Inflammatory macrophage (primary cell): ENCODE data around the gene RYR2.

Experiments used
- DNase-seq, 2 donors: peaks; one replicate each; pipeline ENCODE4 v3.0.0-alpha.2; 2020 to 2022

Gene RYR2

DNA sequence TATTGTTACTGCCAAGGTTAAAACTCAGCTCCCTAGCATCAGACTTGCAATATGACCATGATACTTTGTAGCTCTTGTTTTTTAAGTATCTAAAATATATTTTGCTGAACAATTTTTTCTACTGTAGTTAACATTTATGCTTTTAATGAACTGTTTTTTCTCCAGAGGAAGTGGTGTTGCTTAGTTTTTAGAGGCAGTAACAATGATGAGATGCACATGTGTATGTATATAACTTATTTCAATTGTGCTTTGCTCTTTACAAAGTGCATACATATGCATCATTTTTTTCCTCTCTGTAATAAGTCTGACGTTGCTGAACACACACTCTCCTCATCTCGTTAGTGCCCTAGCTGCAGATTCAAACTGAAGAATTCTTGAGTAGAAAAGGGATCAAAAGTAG lies 430.0 kb downstream of the RYR2 start:
- DNase-seq, result no peak

DNA sequence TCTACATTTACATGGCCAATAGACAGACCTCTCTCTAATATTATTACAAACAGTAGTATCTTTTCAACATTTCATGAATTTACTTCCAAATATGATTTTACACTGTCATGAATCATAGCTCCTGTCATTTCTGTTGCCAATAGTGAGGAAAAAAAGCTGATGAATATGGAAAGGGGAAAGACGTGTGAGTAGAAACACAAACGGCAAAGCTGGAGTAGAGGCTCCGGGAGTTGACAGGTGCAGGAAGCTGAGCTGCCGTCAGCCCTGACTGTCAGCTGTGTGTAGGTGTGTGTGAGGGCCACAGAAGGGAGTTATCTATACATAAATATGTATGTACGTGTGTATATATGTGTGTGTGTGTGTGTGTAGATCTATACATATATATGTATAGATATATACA lies 431.9 kb downstream of the RYR2 start:
- no peak for DNase-seq

DNA sequence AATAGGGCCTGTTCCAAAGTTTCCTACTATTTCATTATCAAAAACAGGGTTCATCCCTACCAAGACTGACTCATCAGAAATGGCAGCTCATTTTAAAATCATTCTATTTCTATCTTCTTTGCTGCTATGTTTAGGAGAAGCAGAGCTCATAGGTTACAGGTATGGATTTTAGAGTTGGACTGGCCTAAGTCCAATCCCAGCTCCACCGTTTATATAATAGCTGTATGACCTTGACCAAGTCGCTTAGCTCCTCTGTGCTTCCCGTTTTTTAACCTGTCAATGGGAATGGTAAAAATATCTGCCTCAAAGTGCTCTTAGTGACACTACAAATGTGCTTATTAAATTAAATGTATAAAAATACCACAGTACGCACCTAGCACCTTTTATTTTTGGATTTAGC lies 436.1 kb downstream of the RYR2 start:
- DNase-seq, result no peak

DNA sequence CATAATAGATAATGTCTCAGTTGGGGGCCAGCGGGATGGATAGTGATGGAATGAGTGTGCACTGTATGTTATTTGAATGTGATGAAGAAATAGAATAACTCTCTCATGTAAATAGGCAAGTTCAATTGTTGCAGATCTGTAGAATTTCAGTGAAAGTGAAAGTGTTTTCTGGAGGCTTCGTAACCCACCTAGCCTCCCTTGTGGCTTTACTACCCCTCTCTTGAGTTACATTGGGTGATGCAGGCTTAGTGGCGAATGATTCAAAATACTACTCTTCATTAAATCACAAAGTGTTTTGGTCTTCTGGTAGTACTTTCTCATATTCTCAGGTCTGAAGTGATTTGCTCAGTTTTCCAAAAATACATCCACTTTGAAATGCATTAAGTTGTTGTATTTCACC lies 436.9 kb downstream of the RYR2 start:
- DNase-seq, result no peak

DNA sequence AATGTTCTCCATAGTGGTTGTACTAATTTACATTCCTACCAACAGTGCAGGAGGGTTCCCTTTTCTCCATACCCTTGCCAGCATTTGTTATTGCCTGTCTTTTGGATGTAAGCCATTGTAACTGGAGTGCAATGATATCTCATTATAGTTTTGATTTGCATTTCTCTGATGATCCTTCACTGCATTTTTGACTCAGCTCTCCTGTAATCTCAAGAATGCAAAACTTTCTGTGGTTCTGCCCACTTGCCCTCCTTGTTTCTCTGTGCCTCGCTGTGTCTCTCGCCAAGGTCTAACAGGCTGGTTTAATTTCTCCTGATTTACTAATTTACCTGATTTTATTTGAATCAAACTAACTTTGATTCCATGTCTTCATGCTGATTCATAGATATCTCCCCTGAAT lies 440.8 kb downstream of the RYR2 start:
- no peak for DNase-seq

DNA sequence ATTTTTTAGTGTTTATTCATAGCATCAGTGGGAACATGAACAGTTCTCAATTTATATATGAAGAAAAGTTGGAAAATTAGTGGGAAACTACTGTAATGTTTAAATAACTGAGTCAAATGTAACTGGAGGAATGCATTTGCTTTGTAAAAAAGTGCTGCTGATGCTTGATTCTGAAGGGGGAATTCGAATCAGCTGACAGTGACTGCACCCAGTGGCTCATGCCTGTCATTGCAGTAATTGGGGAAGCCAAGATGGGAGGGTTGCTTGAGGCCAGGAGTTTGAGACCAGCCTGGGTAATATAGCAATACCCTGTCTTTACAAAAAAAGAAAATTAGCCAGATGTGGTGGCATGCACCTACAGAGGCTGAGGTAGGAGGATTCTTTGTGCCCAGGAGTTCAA lies 450.4 kb downstream of the RYR2 start:
- no peak for DNase-seq

DNA sequence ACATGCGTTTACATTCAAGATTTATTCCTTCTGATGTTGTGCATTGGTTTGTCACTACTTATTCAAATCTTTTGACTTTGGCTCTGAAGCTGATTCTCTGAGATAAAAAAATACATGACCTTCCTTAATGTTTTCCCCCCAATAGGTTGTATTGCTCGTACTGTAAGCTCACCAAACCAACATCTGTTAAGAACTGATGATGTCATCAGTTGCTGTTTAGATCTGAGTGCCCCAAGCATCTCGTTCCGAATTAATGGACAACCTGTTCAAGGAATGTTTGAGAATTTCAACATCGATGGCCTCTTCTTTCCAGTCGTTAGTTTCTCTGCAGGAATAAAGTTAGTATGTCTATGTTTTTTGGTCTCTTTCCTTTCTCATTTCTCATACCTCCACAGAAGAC lies 458.6 kb downstream of the RYR2 start:
- no peak for DNase-seq

DNA sequence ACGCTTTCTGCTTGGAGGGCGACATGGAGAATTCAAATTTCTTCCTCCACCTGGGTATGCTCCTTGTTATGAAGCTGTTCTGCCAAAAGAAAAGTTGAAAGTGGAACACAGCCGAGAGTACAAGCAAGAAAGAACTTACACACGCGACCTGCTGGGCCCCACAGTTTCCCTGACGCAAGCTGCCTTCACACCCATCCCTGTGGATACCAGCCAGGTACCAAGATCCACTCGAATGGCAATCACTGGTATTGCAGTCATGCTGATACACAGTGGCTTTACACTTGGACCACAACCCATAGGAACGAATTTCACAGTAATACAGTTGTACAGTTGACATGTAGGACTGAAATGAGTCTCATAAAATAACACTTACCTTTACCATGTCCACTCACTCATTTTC lies 461.3 kb downstream of the RYR2 start:
- DNase-seq, result no peak

DNA sequence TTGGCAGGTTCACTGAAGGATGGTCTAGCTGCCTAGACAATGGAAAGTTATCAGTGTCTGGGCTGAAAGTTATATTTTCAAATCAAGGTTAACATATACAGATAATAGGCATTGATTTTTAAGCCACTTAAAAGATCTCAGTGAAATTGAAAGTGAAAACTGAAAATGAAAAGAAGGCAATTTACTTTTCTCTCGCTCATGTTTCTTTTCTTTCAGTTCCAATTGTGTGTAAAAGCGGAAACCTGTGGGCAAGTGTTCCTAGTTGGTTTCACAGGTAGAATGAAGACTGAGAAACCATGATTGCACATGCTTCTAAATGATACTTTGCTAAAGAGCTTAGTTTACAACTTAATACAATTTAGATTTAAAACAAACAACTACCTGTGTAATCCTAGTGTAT lies 465.0 kb downstream of the RYR2 start:
- DNase-seq, result no peak

DNA sequence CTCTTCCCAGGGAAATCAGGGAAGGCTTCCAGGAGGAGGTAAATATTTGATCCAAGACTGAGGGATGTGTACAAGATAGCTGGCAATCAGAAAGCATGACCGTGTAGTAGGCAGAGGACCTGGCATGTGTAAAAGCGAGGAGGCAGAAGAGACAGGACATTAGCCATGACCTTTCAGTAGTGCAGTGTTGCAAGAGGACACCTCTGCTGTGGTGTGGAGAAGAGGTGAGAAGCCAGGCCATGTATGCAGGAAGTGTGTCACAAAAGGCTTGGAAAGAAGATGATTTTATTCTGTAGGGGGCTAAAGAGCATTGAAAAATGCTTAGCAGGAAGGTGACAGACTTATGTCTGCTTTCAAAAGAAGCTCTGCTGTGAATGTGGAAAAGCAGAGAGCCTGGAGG lies 467.8 kb downstream of the RYR2 start:
- no peak for DNase-seq

DNA sequence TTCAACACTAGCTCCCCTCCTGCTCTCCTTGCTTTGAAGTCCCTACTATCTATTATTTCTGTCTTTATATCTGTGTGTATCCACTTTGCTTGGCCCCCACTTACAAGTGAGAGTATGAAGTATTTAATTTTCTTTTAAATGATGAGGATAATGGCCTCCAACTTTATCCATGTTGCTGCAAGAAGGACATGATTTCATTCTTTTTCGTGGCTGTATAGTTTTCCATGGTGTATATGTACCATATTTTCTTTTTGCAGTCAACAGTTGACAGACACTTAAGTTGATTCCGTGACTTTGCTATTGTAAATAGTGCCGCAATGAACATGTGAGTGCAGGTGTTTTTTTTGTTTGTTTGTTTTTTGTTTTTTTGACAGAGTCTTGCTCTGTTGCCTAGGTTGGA lies 483.1 kb downstream of the RYR2 start:
- no peak for DNase-seq

DNA sequence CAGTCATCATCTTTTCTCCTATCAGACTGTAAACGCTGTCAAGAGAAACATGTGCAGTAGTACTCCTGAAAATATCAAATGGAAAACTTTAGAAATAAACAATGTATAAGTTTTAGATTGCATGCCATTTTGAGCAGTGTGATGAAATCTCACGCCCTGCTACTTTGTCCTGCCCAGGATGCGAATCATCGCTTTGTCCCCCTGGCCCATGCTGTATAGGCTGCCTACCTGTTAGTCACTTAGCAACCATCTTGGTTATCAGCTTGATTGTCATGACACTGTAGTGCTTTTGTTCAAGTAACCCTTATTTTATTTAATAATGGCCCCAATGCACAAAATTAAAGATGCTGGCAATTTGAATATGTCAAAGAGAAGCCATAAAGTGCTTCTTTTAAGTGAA lies 485.8 kb downstream of the RYR2 start:
- no peak for DNase-seq

DNA sequence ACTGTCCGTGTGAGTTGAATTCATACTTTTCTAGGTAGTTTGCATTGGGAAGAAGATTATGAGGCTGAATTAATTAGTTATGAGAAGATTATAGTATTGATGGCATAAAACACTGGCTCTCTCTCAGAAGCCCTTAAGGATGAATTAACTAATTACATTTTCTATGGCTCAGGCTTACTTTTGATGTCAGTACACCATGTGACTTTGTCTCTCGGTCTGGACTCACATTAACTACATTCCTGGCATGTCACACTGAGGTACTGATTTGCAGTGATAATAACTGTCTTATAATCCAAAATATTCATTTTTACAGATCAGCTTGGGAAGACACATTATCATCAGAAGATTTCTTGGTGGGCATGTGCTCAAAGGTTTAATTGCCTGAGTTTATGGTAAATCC lies 486.6 kb downstream of the RYR2 start:
- DNase-seq, result no peak

DNA sequence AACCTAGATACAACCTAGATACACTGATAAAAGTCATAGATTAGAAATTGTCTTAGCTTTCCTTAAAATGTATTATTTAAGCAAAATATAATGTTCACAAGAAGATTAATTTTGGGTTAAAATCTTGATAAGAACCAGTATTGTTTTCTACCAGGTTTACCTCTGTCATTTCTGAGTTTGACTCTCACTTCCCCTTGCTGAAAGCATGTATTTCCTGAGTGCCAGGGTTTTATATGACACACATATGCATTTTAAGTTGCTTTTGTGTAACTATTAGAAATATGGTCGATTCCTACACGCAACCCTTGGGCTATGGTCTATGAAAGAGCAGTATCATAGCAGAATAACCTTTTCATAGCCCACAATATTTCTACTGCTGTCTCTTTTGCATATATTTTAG lies 497.1 kb downstream of the RYR2 start:
- DNase-seq, result no peak

DNA sequence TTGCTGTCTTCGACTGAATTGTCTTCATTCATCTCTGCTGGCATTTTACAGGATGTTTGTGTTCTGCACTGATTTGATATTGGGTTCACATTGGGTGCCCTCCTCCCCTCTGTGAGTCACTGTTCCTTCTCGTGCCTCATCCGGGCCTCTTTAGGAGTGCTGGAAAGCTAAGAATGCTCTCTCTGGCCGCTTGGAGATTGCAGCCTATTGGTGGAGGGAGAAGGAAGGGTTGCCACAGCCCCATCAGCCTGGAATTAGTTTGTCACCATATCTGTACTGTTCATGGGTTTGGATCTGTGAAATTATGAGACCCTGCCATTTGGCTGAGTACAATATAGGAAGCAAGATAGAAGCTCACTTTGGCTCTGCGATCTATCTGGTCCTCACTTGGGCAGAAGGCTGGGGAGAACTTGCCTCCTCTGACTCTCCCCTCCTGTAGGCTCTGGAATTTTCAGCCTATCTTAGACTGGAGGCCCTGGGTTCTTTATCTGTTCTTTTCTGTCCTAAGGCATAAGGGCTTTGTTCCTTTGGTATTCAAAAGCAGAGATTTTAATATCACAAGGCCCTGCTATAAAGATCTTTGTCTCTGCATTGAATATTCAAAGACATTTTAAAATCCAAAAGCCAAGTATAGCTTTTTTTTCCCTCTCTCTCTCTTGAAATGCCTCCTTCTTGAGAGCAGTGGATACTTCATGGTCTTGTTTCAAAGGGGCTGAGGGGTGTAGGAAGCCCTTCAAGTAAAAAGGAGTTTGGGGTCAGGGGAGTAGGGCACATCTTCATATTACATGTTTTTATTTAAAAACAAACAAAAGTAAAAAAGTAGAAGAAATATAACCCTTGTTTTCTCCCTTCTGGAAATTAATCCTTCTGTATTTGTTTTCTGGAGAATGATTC lies 500.8 kb downstream of the RYR2 start:
- no peak for DNase-seq

DNA sequence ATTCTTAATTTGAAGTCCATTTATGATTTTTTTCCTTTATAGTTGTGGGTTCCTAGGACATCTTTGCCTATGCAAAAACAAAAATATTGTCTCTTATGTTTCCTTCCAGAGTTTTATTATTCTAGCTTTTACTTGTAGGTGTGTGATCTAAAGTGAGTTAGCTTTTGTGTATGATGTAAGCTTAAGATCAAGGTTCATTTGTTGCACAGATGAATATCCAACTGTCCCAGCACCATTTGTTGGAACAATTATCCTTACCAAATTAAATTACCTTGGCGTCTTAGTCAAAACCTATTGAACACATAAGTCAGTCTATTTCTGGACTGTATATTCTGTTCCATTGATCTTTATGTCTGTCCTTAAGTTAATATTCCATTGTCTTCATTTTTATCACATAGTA lies 511.1 kb downstream of the RYR2 start:
- DNase-seq, result no peak

DNA sequence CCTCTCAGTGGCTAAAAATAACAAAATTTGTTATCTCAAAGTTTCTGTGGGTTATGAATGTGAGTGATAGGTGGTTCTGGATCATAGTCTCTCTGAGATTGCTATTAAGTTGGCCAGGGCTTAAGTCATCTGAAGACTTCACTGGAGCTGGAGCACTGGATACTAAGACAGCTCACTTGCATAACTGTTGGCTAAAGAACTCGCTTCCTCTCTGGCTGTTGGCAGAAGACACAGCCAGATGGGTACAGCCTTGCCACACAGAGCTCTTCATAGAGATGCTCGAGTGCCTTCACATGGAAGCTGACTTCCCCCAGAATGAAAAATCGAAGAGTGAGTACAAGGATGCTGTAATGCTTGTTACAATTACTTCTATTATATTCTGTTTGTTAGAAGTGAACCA lies 514.9 kb downstream of the RYR2 start:
- no peak for DNase-seq

DNA sequence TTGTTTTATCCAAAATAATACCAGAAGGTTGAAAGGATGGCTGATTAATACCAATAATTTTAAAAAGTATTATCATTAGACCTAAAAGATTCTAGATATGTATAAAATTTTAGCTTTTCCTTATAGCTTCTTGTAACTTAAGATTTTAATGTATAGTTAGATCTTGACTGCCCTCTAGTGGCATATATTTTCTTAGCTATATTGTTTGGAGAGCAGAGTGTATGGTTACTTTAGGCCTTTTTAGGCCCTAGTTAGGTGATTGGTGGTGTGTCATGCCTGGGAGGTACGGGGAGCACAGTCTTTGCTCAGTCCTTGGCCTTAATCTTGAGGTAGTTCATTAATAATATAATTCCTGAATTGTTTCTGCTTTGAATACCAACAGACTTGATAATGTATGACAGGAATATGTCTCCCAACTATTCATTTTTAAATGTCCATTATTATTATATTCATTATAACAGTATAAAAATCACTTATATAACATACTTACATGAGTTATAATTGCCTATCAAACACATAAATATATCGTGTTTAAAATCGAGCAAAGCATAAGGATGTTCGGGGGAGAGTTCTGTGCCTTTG lies 520.3 kb downstream of the RYR2 start:
- peak; percentile 27 to 74 for DNase-seq

DNA sequence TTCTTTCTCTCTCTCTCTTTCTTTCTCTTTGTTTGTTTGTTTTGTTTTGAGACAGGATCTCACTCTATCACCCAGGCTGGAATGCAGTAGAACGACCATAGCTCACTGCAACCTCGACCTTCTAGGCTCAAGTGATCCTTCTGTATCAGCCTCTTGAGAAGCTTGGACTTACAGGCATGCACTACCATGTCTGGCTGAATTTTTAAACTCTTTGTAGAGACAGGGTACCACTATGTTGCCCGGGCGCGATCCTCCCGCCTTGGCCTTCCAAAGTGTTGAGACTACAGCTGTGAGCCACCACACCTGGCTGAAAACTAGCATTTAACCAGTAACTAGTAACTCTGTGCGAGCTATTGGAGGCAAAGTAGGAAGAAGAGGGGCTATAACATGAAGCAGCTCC lies 523.3 kb downstream of the RYR2 start:
- DNase-seq, result no peak

DNA sequence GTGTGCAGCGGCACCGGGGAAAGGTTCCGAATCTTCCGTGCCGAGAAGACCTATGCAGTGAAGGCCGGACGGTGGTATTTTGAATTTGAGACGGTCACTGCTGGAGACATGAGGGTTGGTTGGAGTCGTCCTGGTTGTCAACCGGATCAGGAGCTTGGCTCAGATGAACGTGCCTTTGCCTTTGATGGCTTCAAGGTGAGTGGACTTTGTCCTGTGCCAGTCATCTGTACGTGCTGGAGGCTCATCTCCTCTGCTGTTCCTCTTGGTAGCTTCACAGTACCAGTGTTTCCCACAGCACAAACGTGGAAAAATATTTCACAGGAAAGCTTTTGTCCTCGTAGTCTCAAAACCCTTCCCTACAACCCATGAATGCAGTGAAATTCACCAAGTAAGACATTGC lies 524.6 kb downstream of the RYR2 start:
- no peak for DNase-seq

DNA sequence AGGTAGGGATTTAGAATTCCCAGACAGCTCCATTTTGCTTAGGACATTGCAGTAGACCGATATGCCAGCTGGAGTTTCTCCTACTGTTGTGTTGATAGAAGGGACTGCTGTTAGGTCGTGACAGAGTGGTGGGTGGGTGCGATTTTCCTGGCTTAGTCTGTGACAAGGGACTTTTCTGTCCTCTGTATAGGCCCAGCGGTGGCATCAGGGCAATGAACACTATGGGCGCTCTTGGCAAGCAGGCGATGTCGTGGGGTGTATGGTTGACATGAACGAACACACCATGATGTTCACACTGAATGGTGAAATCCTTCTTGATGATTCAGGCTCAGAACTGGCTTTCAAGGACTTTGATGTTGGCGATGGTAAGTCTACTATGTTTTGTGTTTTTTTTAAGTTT lies 527.0 kb downstream of the RYR2 start:
- no peak for DNase-seq

DNA sequence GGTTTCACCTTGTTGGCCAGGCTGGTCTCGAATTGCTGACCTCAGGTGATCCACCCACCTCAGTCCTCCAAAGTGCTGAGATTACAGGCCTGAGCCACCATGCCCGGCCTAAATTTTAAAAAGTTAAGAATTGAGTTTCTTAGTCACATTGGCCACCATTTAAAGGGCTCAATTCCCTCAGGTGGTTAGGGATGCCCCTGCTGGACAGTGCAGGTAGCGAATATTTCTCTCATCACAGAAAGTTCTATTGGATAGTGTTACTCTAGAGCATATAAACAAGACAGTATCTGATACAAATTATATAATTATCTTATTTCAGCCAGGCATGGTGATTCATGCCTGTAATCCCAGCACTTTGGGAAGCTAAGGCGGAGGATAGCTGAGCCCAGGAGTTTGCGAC lies 528.5 kb downstream of the RYR2 start:
- DNase-seq, result no peak

DNA sequence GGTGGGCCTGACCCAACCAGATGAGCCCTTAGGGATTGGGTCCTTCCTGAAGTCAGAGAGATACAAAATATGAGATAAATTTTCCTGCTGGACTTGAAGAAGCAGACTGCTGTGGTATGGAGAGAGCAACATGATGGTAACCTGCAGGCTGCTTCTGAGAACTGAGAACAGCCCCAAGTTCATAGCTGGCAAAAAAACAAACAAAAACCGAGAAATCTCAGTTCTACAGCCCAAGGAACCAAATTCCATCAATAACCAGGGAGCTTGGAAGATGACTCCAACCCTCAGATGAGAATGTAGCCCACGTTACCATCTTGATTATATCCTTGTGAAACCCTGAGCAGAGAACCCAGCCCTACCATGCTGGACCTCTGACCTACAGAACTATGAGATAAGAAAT lies 532.6 kb downstream of the RYR2 start:
- DNase-seq, result no peak

DNA sequence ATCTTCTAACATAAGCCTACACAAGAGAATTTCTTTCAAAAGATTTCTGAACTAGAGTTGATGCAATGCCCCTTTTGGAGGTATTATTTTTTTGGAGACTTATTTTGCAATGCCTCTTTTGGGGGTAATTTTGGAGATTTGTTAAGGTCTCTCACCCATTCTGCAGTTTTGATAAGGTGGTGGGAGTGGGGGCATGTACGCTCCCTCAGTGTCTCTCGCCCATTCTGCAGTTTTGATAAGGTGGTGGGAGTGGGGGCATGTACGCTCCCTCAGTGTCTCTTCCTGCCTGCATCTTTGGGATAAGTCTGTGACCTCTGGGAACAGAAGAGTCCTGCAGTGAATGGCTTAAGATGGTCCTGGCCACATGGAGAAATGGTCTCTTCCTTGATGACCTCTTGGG lies 536.6 kb downstream of the RYR2 start:
- no peak for DNase-seq

DNA sequence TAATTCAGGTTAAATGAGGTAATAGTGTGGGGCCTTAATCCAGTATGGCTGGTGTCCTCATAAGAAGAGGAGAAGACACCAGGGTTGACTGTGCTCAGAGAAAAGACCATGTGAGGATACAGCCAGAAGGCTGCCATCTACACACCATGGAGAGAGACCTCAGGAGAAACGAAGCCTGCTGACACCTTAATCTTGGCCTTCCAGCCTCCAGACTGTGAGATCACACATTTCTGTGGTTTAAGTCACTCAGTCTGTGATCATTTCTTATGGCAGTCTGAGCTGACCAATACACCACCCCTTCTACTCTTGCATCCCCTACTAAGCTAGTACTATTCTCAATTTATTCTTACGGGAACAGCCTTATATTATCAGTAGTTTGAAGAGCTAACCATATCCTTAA lies 538.7 kb downstream of the RYR2 start:
- no peak for DNase-seq
